Hematopoietic multipotent progenitor cell treated with erythropoietin and hydrocortisone succinate and interleukin-3 and kit ligand, for 4 days (in vitro differentiated cells): Measurements from ENCODE around the gene TRAF5.
"Not testable (repeated sequence)": the region's sequence is repeated elsewhere in the genome, so short reads cannot be mapped to it uniquely, and the experiment has no call there.

ENCODE experiments used
- DNase-seq: peaks from one replicate; pipeline ENCODE4 v3.0.0-alpha.2; 2015

The TRAF5 gene

DNA sequence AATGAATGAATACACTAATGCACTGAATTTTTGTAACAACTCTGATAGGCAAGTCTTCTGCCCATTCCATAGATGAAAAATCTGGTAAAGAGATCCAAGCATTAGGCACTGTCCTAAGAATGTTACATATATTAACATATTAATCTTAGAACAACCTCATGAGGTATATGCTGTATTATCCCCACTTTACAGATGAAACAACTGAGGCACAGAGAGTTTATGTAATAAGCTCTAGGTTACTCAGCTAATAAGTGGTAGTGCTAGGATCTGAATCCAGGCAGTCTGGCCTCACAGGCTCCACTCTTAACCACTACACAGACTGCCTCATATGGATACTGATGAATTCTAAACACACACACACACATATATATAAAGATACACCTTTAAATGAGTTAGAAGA, 52.8 kb downstream of the TRAF5 start:
- DNase-seq: no peak

DNA sequence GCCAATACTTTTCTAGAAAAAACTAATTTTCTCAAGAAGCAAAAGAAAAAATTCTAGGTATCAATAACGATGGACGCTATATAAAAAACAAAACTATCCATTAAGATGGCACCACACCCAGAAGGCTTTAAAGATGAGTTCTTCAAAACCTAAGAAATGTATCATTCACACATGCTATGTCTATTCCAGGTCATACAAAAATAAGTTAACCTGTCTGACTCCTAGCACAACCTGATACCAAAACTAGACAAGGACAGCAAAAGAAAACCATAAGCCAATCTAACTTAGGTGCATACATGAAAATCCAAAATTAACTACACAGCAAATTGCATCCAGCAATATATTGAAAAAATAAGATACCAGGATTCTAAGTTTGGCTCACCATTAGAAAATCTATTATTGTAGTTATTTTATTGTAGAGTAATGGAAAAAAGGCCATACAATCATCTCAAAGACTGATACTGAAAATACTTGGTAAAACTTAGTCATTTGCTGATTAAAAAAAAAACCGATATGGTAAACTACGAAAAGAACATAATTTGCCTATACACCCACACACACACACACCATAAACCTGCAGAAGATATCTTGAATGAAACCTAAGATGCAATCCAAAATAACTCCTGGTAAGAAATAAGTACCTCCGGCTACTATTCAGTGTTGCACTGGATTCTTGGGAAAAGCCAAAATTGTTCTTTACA, 55.0 kb downstream of the TRAF5 start:
- no peak for DNase-seq

- no peak for DNase-seq
Measured at GRCh38 chr1:211382182-211382713, 55.6 kb downstream of the TRAF5 start.

DNA sequence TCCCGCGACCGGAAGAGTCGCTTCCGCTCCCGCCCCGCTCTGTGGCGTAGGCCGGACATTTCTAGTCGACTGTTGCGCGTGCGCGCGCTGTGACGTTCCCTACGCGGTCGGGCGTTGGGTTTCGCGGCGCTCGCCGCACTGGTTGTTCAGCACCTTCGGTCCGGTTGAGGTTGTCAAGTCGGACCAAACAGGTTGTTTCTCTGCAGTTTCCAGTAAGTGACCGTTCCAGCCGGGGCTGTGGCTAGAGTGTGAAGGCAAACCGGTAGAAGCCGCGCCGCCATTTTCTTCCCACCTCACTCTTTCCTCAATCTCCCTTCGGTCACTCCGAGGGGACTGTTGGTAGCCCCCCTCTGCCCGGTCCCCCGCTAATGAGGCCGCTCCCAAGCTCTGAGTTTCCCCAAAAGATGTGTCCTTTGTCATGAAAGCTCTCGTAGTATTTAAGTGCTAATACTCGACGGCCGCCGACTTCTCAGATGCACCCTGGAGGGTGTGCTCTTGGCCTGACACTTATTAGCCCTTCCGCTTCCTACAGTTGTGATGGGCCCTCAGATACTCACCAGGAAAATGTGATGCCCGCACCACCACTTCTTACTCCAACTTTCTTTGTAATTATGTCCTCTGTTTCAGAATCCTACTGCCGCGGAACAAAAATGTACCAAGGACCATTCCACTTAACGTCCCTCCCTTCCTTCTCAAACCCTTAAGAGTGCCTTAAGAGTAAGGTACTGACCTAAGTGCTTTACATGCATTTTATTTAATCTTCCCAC, 56.3 kb downstream of the TRAF5 start:
- peak; percentile 96 for DNase-seq

GRCh38 chr1:211384524-211384923, 57.9 kb downstream of the TRAF5 start:
- DNase-seq: no peak

DNA sequence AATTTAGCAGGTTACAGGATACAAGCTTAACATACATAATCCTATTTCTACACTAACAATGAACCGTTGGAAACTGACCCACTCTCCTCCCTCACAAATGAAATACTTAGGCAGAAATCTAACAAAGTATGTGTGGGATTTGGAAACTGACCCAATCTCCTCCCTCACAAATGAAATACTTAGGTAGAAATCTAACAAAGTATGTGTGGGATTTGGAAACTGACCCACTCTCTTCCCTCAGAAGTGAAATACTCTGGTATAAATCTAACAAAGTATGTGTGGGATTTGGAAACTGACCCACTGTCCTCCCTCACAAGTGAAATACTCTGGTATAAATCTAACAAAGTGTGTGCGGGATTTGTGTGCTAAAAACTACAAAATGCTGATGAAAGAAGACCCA, 60.3 kb downstream of the TRAF5 start:
- DNase-seq: no peak

- DNase-seq: not testable (repeated sequence)
Measured at GRCh38 chr1:211390829-211391228, 64.2 kb downstream of the TRAF5 start.

DNA sequence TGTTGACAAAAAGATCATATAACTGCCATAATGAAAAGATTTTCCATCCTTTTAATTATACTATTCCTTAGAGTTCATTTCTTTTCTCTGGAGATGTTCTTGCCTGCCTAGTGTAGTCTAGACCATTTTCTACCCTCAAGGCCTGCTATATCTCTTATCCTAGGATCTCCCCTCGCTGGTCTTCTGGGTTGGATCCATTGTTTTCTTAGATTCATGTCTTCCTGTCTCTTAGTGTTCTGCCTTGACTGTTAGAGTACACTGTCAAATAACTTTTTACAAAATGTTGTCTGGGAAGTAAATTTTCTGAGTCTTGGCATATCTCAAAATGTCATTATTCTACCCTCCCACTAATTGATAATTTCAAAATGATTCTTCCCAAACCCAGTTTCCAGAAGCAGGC, 66.6 kb downstream of the TRAF5 start:
- no peak for DNase-seq

- DNase-seq: not testable (repeated sequence)
Measured at GRCh38 chr1:211398266-211398930, 71.8 kb downstream of the TRAF5 start.

DNA sequence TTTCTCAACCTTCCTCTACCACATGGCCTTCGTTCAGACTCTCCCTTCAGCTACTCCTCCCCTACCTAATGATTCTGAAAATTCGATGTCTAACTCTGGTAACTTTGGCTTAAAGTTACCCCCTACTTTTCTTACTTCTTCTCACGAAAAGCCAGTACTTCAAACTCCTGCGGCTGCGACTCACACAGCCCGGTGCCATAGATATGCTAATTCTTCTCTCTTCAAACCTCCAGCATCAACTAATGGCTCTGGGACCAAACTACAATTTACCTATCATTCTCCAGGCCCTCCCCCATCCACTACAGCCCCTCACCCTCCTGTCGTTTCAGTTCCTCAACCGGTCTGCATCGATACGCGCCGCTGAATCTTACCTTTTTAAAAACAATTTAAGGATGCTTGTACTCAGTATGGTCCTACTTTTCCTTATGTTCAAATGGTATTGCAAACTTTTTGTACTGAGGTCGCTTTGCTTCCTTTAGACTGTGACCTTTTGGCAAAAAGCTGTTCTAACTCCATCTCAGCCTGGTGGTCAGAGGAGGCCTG, 73.3 kb downstream of the TRAF5 start:
- not testable (repeated sequence) for DNase-seq

- not testable (repeated sequence) for DNase-seq
Measured at GRCh38 chr1:211401751-211402150, 75.1 kb downstream of the TRAF5 start.

GRCh38 chr1:211406086-211406485, 79.5 kb downstream of the TRAF5 start:
- not testable (repeated sequence) for DNase-seq

DNA sequence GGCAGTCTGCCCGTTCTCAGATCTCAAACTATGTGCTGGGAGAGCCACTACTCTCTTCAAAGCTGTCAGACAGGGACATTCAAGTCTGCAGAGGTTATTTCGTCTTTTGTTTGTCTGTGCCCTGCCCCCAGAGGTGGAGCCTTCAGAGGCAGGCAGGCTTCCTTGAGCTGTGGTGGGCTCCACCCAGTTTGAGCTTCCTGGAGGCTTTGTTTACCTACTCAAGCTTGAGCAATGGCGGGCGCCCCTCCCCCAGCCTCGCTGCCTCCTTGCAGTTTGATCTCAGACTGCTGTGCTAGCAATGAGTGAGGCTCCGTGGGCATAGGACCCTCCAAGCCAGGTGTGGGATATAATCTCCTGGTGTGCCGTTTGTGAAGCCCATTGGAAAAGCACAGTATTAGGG, 81.1 kb downstream of the TRAF5 start:
- DNase-seq: not testable (repeated sequence)

DNA sequence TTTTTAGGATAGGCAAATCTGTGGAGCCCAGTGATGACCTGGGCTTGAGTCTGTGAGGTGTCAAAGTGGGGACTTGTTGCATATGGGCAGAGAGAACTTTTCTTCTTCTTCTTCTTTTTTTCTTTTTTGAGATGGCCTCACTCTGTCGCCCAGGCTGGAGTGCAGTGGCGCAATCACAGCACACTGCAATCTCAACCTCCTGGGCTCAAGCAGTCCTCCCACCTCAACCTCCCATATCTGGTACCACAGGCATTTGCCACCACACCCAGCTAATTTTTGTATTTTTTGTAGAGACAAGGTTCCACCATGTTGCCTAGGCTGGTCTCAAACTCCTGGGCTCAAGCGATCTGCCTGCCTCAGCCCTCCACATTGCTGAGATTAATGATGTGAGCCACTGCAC, 85.0 kb downstream of the TRAF5 start:
- no peak for DNase-seq

- DNase-seq: no peak
Measured at GRCh38 chr1:211415700-211416099, 89.1 kb downstream of the TRAF5 start.

DNA sequence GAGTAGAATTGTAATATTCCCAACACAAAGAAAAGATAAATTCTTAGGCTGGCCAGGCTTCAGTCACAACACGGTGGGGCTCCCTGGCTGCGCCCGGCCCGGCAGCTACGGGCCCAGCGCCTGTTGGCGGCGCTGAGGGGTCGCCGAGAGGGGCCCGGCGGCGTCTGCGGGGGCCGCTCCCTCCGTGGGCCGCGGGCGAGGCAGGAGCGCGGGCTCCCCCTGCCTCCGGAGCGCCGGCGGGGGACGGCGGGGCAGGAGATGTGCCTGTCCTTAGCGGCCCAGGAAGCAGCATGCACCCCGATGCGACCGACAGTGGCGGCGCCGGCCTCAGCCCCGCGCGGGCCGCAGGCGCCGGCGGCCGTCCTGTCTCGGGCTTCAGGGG, 89.6 kb downstream of the TRAF5 start:
- DNase-seq: peak; percentile 46

GRCh38 chr1:211416628-211417323, 90.1 kb downstream of the TRAF5 start:
- DNase-seq: peak; percentile 54

DNA sequence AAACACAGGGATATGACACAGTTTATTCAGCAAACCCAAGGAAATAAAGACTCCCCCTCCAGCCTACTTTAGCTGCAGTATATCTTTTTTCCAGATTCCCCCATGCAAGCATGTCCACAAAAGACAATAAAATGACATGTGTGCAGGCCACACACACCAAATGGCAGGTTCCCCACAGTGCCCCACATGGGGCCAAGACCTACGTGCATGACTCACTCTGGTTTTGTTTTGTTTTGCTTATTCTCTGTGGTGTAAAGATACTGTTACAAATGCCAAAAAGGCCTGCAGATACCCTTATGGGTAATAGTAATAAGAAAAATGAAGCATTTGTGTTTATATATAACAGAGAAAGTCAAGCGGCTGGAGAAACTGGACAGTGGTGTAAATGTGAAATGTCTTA, 93.8 kb downstream of the TRAF5 start:
- DNase-seq: peak; percentile 11

- no peak for DNase-seq
Measured at GRCh38 chr1:211420845-211421454, 94.3 kb downstream of the TRAF5 start.

GRCh38 chr1:211424018-211424417, 97.4 kb downstream of the TRAF5 start:
- no peak for DNase-seq
